Liver (tissue), 9 donors: Measurements from ENCODE around the gene ARSB. TPM values are rescaled to one million over a fixed set of nuclear protein-coding genes. Genes with fewer than 3 reads are reported as not detected.

Experiments
- DNase-seq: peaks from one replicate; pipeline ENCODE4 v3.0.0-alpha.2; 2017; ENCODE audit warnings: low spot score
- H3K27ac ChIP-seq, 2 donors: one replicate each; pipeline ENCODE4 v1.7.0; 2013; ENCODE audit warnings: inconsistent platforms in 2 of 2, low read length in 2 of 2, control low read depth in 1 of 2, low read depth in 1 of 2, mild to moderate bottlenecking in 1 of 2
- H3K27me3 ChIP-seq, 4 donors: one replicate each; pipeline versions ENCODE4 v1.6.1 to v1.7.0; 2013; ENCODE audit warnings: low read length in 3 of 4, inconsistent platforms in 1 of 4, mild to moderate bottlenecking in 1 of 4, moderate library complexity in 1 of 4; ENCODE audit not compliant: control insufficient read depth in 4 of 4, insufficient read depth in 4 of 4
- H3K36me3 ChIP-seq, 4 donors: one replicate each; pipeline versions ENCODE4 v1.6.1 to v1.7.0; 2013; ENCODE audit warnings: low read length in 3 of 4, mild to moderate bottlenecking in 3 of 4, low read depth in 1 of 4, moderate library complexity in 1 of 4; ENCODE audit not compliant: control insufficient read depth in 4 of 4, insufficient read depth in 3 of 4
- H3K4me1 ChIP-seq, 4 donors: one replicate each; pipeline versions ENCODE4 v1.6.1 to v1.7.0; 2013; ENCODE audit warnings: low read length in 3 of 4, mild to moderate bottlenecking in 3 of 4, moderate library complexity in 1 of 4; ENCODE audit not compliant: control insufficient read depth in 4 of 4, insufficient read depth in 4 of 4
- H3K4me3 ChIP-seq, 3 donors: one replicate each; pipeline versions ENCODE4 v1.6.1 to v1.7.0; 2013; ENCODE audit warnings: low read length in 3 of 3, control low read depth in 1 of 3, low read depth in 1 of 3, mild to moderate bottlenecking in 1 of 3
- H3K9ac ChIP-seq, 2 donors: one replicate each; pipeline ENCODE4 v1.7.0; 2013; ENCODE audit warnings: low read length in 2 of 2, mild to moderate bottlenecking in 2 of 2, moderate library complexity in 2 of 2, control low read depth in 1 of 2, low read depth in 1 of 2
- H3K9me3 ChIP-seq, 4 donors: one replicate each; pipeline versions ENCODE4 v1.6.1 to v1.7.0; 2013; ENCODE audit warnings: low read length in 3 of 4; ENCODE audit not compliant: control insufficient read depth in 4 of 4
- ATF3 ChIP-seq: IDR thresholded peaks from 2 replicates; pipeline ENCODE4 v1.6.1; 2016; ENCODE audit warnings: antibody characterized with exemption
- CTCF ChIP-seq: fragments of 150-350 bp; IDR thresholded peaks from 2 replicates; pipeline ENCODE4 v1.5.1; 2017; ENCODE audit warnings: improper control_type of control experiment, low read depth, low read length; ENCODE audit not compliant: missing input control
- EGR1 ChIP-seq, 2 donors: IDR thresholded peaks; 2 replicates each; pipeline ENCODE4 v1.6.1; 2016 to 2018; ENCODE audit warnings: antibody characterized with exemption in 2 of 2, low read depth in 2 of 2
- FOXA2 ChIP-seq: IDR thresholded peaks from 2 replicates; pipeline ENCODE4 v1.6.1; 2016; ENCODE audit warnings: antibody characterized with exemption
- GABPA ChIP-seq, 2 donors: IDR thresholded peaks in 1 of 2; conservative IDR thresholded peaks in 1 of 2; 2 replicates each; pipeline ENCODE4 v1.6.1; 2016; ENCODE audit warnings: antibody characterized with exemption in 2 of 2, mild to moderate bottlenecking in 1 of 2, moderate library complexity in 1 of 2
- HNF4G ChIP-seq: IDR thresholded peaks from 2 replicates; pipeline ENCODE4 v1.6.1; 2016; ENCODE audit warnings: antibody characterized with exemption
- JUND ChIP-seq, 2 donors: IDR thresholded peaks; 2 replicates each; pipeline ENCODE4 v1.6.1; 2016; ENCODE audit warnings: antibody characterized with exemption in 2 of 2
- MAX ChIP-seq: IDR thresholded peaks from 2 replicates; pipeline ENCODE4 v1.6.1; 2016; ENCODE audit warnings: antibody characterized with exemption
- NR2F2 ChIP-seq: IDR thresholded peaks from 2 replicates; pipeline ENCODE4 v1.6.1; 2016; ENCODE audit warnings: antibody characterized with exemption
- RAD21 ChIP-seq, 2 donors: IDR thresholded peaks; 2 replicates each; pipeline ENCODE4 v1.6.1; 2016; ENCODE audit warnings: antibody characterized with exemption in 2 of 2, mild to moderate bottlenecking in 2 of 2
- REST ChIP-seq: IDR thresholded peaks from 2 replicates; pipeline ENCODE4 v1.6.1; 2016; ENCODE audit warnings: antibody characterized with exemption, mild to moderate bottlenecking
- RXRA ChIP-seq, 2 donors: IDR thresholded peaks; 2 replicates each; pipeline ENCODE4 v1.6.1; 2017 to 2018; ENCODE audit warnings: antibody characterized with exemption in 2 of 2, mild to moderate bottlenecking in 1 of 2
- SP1 ChIP-seq: IDR thresholded peaks from 2 replicates; pipeline ENCODE4 v1.6.1; 2018; ENCODE audit warnings: antibody characterized with exemption, mild to moderate bottlenecking
- TAF1 ChIP-seq: conservative IDR thresholded peaks from 2 replicates; pipeline ENCODE4 v1.6.1; 2016; ENCODE audit warnings: antibody characterized with exemption, mild to moderate bottlenecking
- YY1 ChIP-seq: IDR thresholded peaks from 2 replicates; pipeline ENCODE4 v1.6.1; 2016; ENCODE audit warnings: antibody characterized with exemption, mild to moderate bottlenecking
- ZBTB33 ChIP-seq: IDR thresholded peaks from 2 replicates; pipeline ENCODE4 v1.6.1; 2016; ENCODE audit warnings: antibody characterized with exemption
- WGBS: extraction: QIAGEN DNeasy Blood & Tissue Kit; methylation state at CpG from one replicate; pipeline ENCODE4 v1.1.7; 2013; 5-methylcytosine and 5-hydroxymethylcytosine counted together
- polyA plus RNA-seq, 2 donors: library from polyadenylated mRNA; stranded (reverse) in 1 of 2; unstranded in 1 of 2; fragments of 200-250 nt in 1 of 2; fragments of >200 nt in 1 of 2; fragmentation: Nextera tagmentation in 1 of 2; extraction: Ambion mirVana in 1 of 2; gene quantifications; one replicate each; pipeline versions ENCODE4 v1.2.1 to v1.2.3, GENCODE V29; 2013 to 2015
- total RNA-seq, 2 donors: library from RNA; depleted of rRNA; stranded (reverse); fragments of >200 nt; gene quantifications; one replicate each; pipeline ENCODE4 v1.2.3, GENCODE V29; 2014
- donor health status: healthy.
- donor health status: healthy.
- donor health status: healthy.
- donor health status: healthy.
- donor health status: healthy.

Gene ARSB
- total and polyA plus RNA-seq, 4 donors, result 3.5 to 26.2 (median 8.7) TPM

GRCh38 chr5:78803353-78803752 lies 181.8 kb downstream of the ARSB start (continued):
- TF ChIP-seq ZBTB33 (no peak), JUND (IDR thresholded peaks at IDR 0.05) (no peak), CTCF (no peak), TAF1 (no peak), ATF3 (no peak)

GRCh38 chr5:78801413-78801812 lies 183.7 kb downstream of the ARSB start:
- Histone ChIP-seq H3K36me3 (peaks cover 0 to 2% (median 0%) of the 10 kb centered on the region in 4 donors), H3K27ac (no peak overlapping the region), H3K9ac (no peak overlapping the region), H3K4me1 (no peaks in the 10 kb centered on the region), H3K4me3 (no peak overlapping the region), H3K9me3 (no peaks in the 10 kb centered on the region), H3K27me3 (no peaks in the 10 kb centered on the region)
- TF ChIP-seq EGR1 (IDR thresholded peaks at IDR 0.05; ENCODE audit: low read depth in 2 of 2) (no peak), SP1 (no peak), HNF4G (no peak)
- no peak for DNase-seq
- 95% methylated on average over 8 of the region's 8 CpGs for WGBS

- no peaks in the 10 kb centered on the region for H3K4me1 ChIP-seq
- 95% methylated on average over 6 of the region's 6 CpGs for WGBS
- TF ChIP-seq SP1 (no peak), RAD21 (IDR thresholded peaks at IDR 0.05) (no peak), YY1 (no peak), HNF4G (no peak), NR2F2 (no peak), REST (no peak), JUND (IDR thresholded peaks at IDR 0.05) (no peak), GABPA (IDR thresholded peaks at IDR 0.05 in 1 of 2, conservative IDR thresholded peaks at IDR 0.05 in 1 of 2) (no peak), RXRA (IDR thresholded peaks at IDR 0.05) (no peak), FOXA2 (no peak), EGR1 (IDR thresholded peaks at IDR 0.05; ENCODE audit: low read depth in 2 of 2) (no peak), ZBTB33 (no peak), ATF3 (no peak), MAX (no peak), TAF1 (no peak)
- no peak for DNase-seq
- H3K27ac ChIP-seq, result no peak overlapping the region
- H3K9me3 ChIP-seq, result no peaks in the 10 kb centered on the region
- H3K4me3 ChIP-seq, result no peak overlapping the region
- H3K9ac ChIP-seq, result no peak overlapping the region
- peaks cover 0 to 2% (median 0%) of the 10 kb centered on the region in 4 donors for H3K36me3 ChIP-seq
- no peaks in the 10 kb centered on the region for H3K27me3 ChIP-seq
Observed at GRCh38 chr5:78799266-78800017, 185.7 kb downstream of the ARSB start.
